Embryonic facial prominence (tissue), 1 donor: ENCODE results near the gene DAZAP1.

ENCODE experiments used
- DNase-seq: peaks from one replicate; pipeline ENCODE4 v3.0.0-alpha.2; 2016; ENCODE audit errors: extremely low spot score

Gene DAZAP1

GRCh38 chr19:1377176-1377964 lies 30.0 kb upstream of the DAZAP1 start:
- DNase-seq, result no peak

- DNase-seq, result no peak
Observed at GRCh38 chr19:1377965-1378785, 29.2 kb upstream of the DAZAP1 start.

GRCh38 chr19:1379126-1379905 lies 28.1 kb upstream of the DAZAP1 start:
- no peak for DNase-seq

- DNase-seq, result no peak
Observed at GRCh38 chr19:1379961-1380489, 27.4 kb upstream of the DAZAP1 start.

GRCh38 chr19:1382250-1382649 lies 25.1 kb upstream of the DAZAP1 start:
- DNase-seq, result no peak

GRCh38 chr19:1383017-1383311 lies 24.4 kb upstream of the DAZAP1 start:
- no peak for DNase-seq

GRCh38 chr19:1383312-1384084 lies 23.9 kb upstream of the DAZAP1 start, which contains the start of gene NDUFS7:
TSS of gene NDUFS7 (plus strand) at chr19:1383907. CDS start at chr19:1383927, 20 bp downstream.
- DNase-seq, result peak; percentile 85

GRCh38 chr19:1384085-1384462 lies 23.3 kb upstream of the DAZAP1 start:
- DNase-seq, result no peak

GRCh38 chr19:1384478-1385110 lies 22.8 kb upstream of the DAZAP1 start:
- DNase-seq, result no peak

GRCh38 chr19:1385816-1386215 lies 21.6 kb upstream of the DAZAP1 start:
- no peak for DNase-seq

- DNase-seq, result no peak
Observed at GRCh38 chr19:1386945-1387683, 20.3 kb upstream of the DAZAP1 start.

GRCh38 chr19:1387684-1388636 lies 19.4 kb upstream of the DAZAP1 start:
- DNase-seq, result no peak

GRCh38 chr19:1388637-1389026 lies 18.8 kb upstream of the DAZAP1 start:
- no peak for DNase-seq

GRCh38 chr19:1389033-1389940 lies 18.1 kb upstream of the DAZAP1 start:
- no peak for DNase-seq

GRCh38 chr19:1390890-1391423 lies 16.4 kb upstream of the DAZAP1 start:
- DNase-seq, result no peak

- DNase-seq, result no peak
Observed at GRCh38 chr19:1392407-1392806, 15.0 kb upstream of the DAZAP1 start.

- no peak for DNase-seq
Observed at GRCh38 chr19:1392939-1393530, 14.4 kb upstream of the DAZAP1 start.
